Epithelial cell of esophagus (primary cell): Measurements from ENCODE around the gene ZNF432.
"Not testable (repeated sequence)": the region's sequence is repeated elsewhere in the genome, so short reads cannot be mapped to it uniquely, and the experiment has no call there.

Experiments
- DNase-seq: peaks from one replicate; pipeline ENCODE4 v3.0.0; 2010; ENCODE audit warnings: low read depth
- H3K4me3 ChIP-seq: 2 replicates; pipeline ENCODE4 v1.5.1; 2011; ENCODE audit warnings: mild to moderate bottlenecking, low read length, control low read depth
- CTCF ChIP-seq: IDR thresholded peaks from 2 replicates; pipeline ENCODE4 v1.5.1; 2011; ENCODE audit warnings: low read depth, mild to moderate bottlenecking, low read length, control low read depth, inconsistent platforms; ENCODE audit not compliant: insufficient read depth; ENCODE audit errors: missing control alignments

ZNF432 gene

GRCh38 chr19:52048555-52049501 is at the start of gene ZNF432:
TSS of gene ZNF432 (minus strand) at chr19:52048838. CDS start at chr19:52046868, 1,970 bp downstream.
- peak within 1 kb of the TSS; percentile 82 for H3K4me3 ChIP-seq
- no peak for TF ChIP-seq CTCF
- peak; percentile 90 for DNase-seq

GRCh38 chr19:52096416-52096815 is 47.8 kb upstream of the ZNF432 start:
- peak; percentile 61 for DNase-seq

DNA sequence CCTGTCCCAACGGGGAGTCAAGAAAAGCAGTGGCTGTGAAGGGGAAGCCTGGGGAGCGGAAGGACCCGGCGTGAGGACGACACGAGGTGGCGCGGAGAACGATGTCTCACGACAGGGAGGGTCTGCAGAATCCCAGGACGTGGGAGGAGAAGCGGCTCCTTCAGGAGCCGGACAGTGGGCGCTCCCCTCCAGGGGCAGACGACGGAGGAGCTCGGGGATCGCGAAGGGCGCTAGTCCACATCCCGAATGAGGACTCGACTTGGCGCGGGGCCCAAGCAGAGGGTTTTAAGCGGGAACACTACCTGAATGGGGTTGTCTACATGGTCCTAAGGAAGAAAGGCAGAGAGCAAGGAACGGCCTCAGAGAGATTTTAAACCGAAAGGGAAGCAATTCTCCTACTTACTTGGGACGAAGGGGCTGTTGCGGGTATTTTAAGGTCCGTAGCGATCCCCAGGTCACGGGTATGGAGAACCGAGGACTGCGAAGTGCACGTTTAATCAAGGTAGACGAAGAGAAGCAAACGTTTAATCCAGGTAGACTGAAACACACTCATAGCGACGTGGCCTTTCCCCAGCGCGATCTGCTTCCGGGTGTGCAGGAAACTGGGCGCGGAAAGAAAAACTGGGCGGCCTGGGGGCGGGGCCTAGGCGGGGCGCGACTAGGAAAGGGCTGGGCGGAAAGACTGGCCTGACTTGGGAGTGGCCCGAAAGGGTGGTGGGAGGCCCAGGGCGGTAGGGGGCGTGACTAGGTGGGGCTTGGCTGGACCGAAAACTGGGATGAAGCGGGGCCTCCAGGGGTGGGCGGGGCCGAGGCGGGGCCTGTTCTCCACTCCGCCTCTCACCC is 46.8 kb upstream of the ZNF432 start, which contains the start of gene ZNF841:
Gene ZNF841, minus strand, starts transcription at position 594 of the 843 bp plus-strand sequence. CDS start 10,964 bp downstream, outside the sequence.
- peak; percentile 98 for DNase-seq
- peak within 1 kb of the TSS; percentile 100 for H3K4me3 ChIP-seq
- TF ChIP-seq CTCF: no peak

More at GRCh38 chr19:52096416-52096815, 47.8 kb upstream of the ZNF432 start:
- H3K4me3 ChIP-seq: not testable (repeated sequence)

DNA sequence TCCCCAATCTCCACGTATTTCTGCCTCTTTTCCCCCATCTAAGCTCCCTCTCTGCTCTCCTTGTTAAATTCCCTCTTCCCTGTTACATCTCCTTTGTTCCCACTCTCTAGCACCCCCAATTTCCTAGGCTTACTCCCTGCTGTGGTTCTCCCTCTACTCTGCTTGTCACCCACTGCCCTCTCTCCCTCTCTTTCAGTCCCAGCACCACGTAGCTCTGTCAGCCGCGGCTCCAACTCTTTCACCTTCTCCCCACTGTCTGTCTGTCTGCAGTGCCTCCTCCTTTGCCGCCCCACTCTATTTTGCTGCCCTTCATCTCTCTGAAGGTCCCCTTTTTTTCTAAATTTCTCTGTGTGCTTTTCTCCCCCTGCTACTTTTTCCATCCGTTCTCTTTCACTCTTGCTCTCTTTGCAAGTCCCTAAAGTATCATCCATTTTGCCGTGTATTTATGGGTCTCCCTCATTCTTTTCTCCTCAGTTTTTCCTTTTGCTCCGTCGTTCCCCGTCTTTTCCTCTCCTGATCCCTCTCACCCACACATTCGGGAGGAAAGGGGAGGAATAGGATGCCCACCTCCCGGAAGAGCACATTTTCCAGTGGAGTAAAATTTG is 46.0 kb upstream of the ZNF432 start:
- peak overlapping the region; percentile 100 for H3K4me3 ChIP-seq
- no peak for TF ChIP-seq CTCF
- DNase-seq: no peak

- TF ChIP-seq CTCF: no peak
- no peak overlapping the region for H3K4me3 ChIP-seq
- DNase-seq: peak; percentile 85
Observed at GRCh38 chr19:52086481-52086880, 37.8 kb upstream of the ZNF432 start.

DNA sequence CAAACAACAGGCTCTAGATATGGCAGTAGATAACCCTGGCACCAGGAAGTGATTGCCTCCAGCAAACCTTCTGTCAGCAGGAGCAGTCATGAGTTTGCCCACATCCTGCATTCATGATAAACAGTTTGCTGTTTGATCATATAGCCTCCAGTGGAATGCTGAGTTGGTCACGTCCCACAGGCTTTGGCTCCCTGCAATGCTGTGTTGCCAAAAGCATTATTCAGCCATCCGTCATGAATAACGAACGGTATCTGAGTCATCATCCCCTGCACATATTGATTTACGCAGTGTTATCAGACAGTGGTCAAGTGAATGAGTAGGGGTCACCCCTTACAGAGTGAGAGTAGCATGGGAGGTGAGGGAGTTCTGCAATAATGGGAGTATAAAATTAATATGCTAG is 21.9 kb upstream of the ZNF432 start:
- no peak for TF ChIP-seq CTCF
- DNase-seq: peak; percentile 87
- H3K4me3 ChIP-seq: no peak overlapping the region
